Astrocyte (in vitro differentiated cells and primary cell): ENCODE results near the gene TMEM119. TPM values are rescaled to one million over a fixed set of nuclear protein-coding genes. Genes with fewer than 3 reads are reported as not detected.

Experiments used
- DNase-seq: peaks from one replicate; pipeline ENCODE4 v3.0.0-alpha.2; 2010; ENCODE audit warnings: low read depth
- FAIRE-seq: peaks from 2 replicates; lab custom pipeline; 2011; peaks lifted over from hg19 to GRCh38; lab: Jason Lieb, UNC
- H2AFZ ChIP-seq: 2 replicates; pipeline ENCODE4 v1.6.0; 2012; ENCODE audit warnings: low read depth, low read length, inconsistent platforms
- H3K27ac ChIP-seq: 2 replicates; pipeline ENCODE4 v1.5.1; 2011; ENCODE audit warnings: low read depth, low read length, inconsistent platforms
- H3K27me3 ChIP-seq: 2 replicates; pipeline ENCODE4 v1.6.0; 2011; ENCODE audit warnings: low read length, inconsistent platforms; ENCODE audit not compliant: insufficient read depth
- H3K36me3 ChIP-seq: 2 replicates; pipeline ENCODE4 v1.5.1; 2011; ENCODE audit warnings: low read length, inconsistent platforms; ENCODE audit not compliant: insufficient read depth
- H3K4me1 ChIP-seq: 2 replicates; pipeline ENCODE4 v1.5.1; 2011; ENCODE audit warnings: low read length, inconsistent platforms; ENCODE audit not compliant: insufficient read depth
- H3K4me2 ChIP-seq: 2 replicates; pipeline ENCODE4 v1.6.0; 2012; ENCODE audit warnings: low read length, inconsistent platforms
- H3K4me3 ChIP-seq: 2 replicates; pipeline ENCODE4 v1.5.1; 2011; ENCODE audit warnings: low read depth, mild to moderate bottlenecking, low read length, inconsistent platforms; ENCODE audit not compliant: insufficient read depth
- H3K79me2 ChIP-seq: 2 replicates; pipeline ENCODE4 v1.6.0; 2012; ENCODE audit warnings: mild to moderate bottlenecking, low read length, inconsistent platforms; ENCODE audit not compliant: insufficient read depth
- H3K9ac ChIP-seq: 2 replicates; pipeline ENCODE4 v1.6.0; 2012; ENCODE audit warnings: mild to moderate bottlenecking, low read length, inconsistent platforms
- H3K9me3 ChIP-seq: 2 replicates; pipeline ENCODE4 v1.5.1; 2012; ENCODE audit warnings: low read depth, mild to moderate bottlenecking, low read length, inconsistent platforms; ENCODE audit not compliant: insufficient read depth
- H4K20me1 ChIP-seq: 2 replicates; pipeline ENCODE4 v1.6.0; 2012; ENCODE audit warnings: low read length, inconsistent platforms; ENCODE audit not compliant: insufficient read depth
- H3K27ac Mint-ChIP-seq: one replicate; pipeline ENCODE4 v1.8.0; 2021; ENCODE audit warnings: mild to moderate bottlenecking, mixed read lengths; ENCODE audit not compliant: unreplicated experiment
- H3K27me3 Mint-ChIP-seq: one replicate; pipeline ENCODE4 v1.8.0; 2021; ENCODE audit warnings: low read depth, mixed read lengths; ENCODE audit not compliant: unreplicated experiment
- H3K36me3 Mint-ChIP-seq: one replicate; pipeline ENCODE4 v1.8.0; 2021; ENCODE audit warnings: low read depth, mixed read lengths; ENCODE audit not compliant: unreplicated experiment
- H3K4me1 Mint-ChIP-seq: one replicate; pipeline ENCODE4 v1.8.0; 2021; ENCODE audit warnings: low read depth, mixed read lengths; ENCODE audit not compliant: unreplicated experiment
- H3K4me3 Mint-ChIP-seq: one replicate; pipeline ENCODE4 v1.8.0; 2021; ENCODE audit warnings: mild to moderate bottlenecking, moderate library complexity, mixed read lengths; ENCODE audit not compliant: unreplicated experiment
- H3K9me3 Mint-ChIP-seq: one replicate; pipeline ENCODE4 v1.8.0; 2021; ENCODE audit warnings: mild to moderate bottlenecking, mixed read lengths; ENCODE audit not compliant: unreplicated experiment
- CTCF ChIP-seq: IDR thresholded peaks from 2 replicates; pipeline ENCODE4 v1.5.1; 2011; ENCODE audit warnings: low read depth, mild to moderate bottlenecking, inconsistent platforms, low read length, moderate library complexity; ENCODE audit not compliant: insufficient read depth
- EZH2 ChIP-seq: IDR thresholded peaks from 2 replicates; pipeline ENCODE4 v1.6.1; 2012; ENCODE audit warnings: mild to moderate bottlenecking, low read length, inconsistent platforms; ENCODE audit not compliant: insufficient read depth
- total RNA-seq: library from RNA; stranded (reverse); gene quantifications from 2 replicates; pipeline ENCODE4 v1.2.1, GENCODE V29; 2021

The TMEM119 gene
- total RNA-seq, 1 donor from 2014 or later = 0.91 TPM

GRCh38 chr12:108586306-108586705 lies 11.6 kb downstream of the TMEM119 start:
- no peaks in the 10 kb centered on the region for H3K4me1 ChIP-seq
- no peak overlapping the region for H3K4me3 Mint-ChIP-seq
- no peaks in the 10 kb centered on the region for H4K20me1 ChIP-seq
- no peaks in the 10 kb centered on the region for H3K9me3 ChIP-seq
- H3K27me3 ChIP-seq = no peaks in the 10 kb centered on the region
- TF ChIP-seq CTCF = no peak
- no peak for TF ChIP-seq EZH2
- no peak overlapping the region for H3K9ac ChIP-seq
- H3K27me3 Mint-ChIP-seq = peaks cover 5% of the 10 kb centered on the region
- FAIRE-seq (no peak), DNase-seq (no peak)
- H3K36me3 ChIP-seq = no peaks in the 10 kb centered on the region
- H2AFZ ChIP-seq = no peak overlapping the region
- peaks cover 19% of the 10 kb centered on the region for H3K4me1 Mint-ChIP-seq
- H3K27ac ChIP-seq = no peak overlapping the region
- H3K9me3 Mint-ChIP-seq = no peaks in the 10 kb centered on the region
- H3K79me2 ChIP-seq = no peaks in the 10 kb centered on the region
- H3K36me3 Mint-ChIP-seq = no peaks in the 10 kb centered on the region
- H3K27ac Mint-ChIP-seq = no peak overlapping the region
- no peak overlapping the region for H3K4me2 ChIP-seq
- H3K4me3 ChIP-seq = no peak overlapping the region

GRCh38 chr12:108585864-108586263 lies 12.0 kb downstream of the TMEM119 start:
- Mint-ChIP-seq H3K4me1 (peaks cover 19% of the 10 kb centered on the region), H3K27me3 (peaks cover under 1% of the 10 kb centered on the region), H3K27ac (no peak overlapping the region), H3K4me3 (no peak overlapping the region), H3K9me3 (no peaks in the 10 kb centered on the region), H3K36me3 (no peaks in the 10 kb centered on the region)
- Histone ChIP-seq H3K27me3 (no peaks in the 10 kb centered on the region), H2AFZ (no peak overlapping the region), H3K4me2 (no peak overlapping the region), H3K9me3 (no peaks in the 10 kb centered on the region), H3K4me3 (no peak overlapping the region), H3K36me3 (no peaks in the 10 kb centered on the region), H3K9ac (no peak overlapping the region), H3K27ac (no peak overlapping the region), H3K4me1 (no peaks in the 10 kb centered on the region), H4K20me1 (no peaks in the 10 kb centered on the region), H3K79me2 (no peaks in the 10 kb centered on the region)
- no peak for DNase-seq
- no peak for TF ChIP-seq EZH2
- TF ChIP-seq CTCF = no peak
- FAIRE-seq = no peak

- Mint-ChIP-seq H3K4me1 (peaks cover 27% of the 10 kb centered on the region), H3K4me3 (no peak overlapping the region), H3K27ac (no peak overlapping the region), H3K36me3 (no peaks in the 10 kb centered on the region), H3K9me3 (no peaks in the 10 kb centered on the region), H3K27me3 (no peaks in the 10 kb centered on the region)
- H3K27me3 ChIP-seq = no peaks in the 10 kb centered on the region
- H3K4me1 ChIP-seq = no peaks in the 10 kb centered on the region
- H3K27ac ChIP-seq = no peak overlapping the region
- no peaks in the 10 kb centered on the region for H3K9me3 ChIP-seq
- FAIRE-seq = no peak
- no peak overlapping the region for H3K4me3 ChIP-seq
- H3K9ac ChIP-seq = no peak overlapping the region
- TF ChIP-seq EZH2 (no peak), CTCF (no peak)
- no peak overlapping the region for H2AFZ ChIP-seq
- no peaks in the 10 kb centered on the region for H3K79me2 ChIP-seq
- no peaks in the 10 kb centered on the region for H3K36me3 ChIP-seq
- no peaks in the 10 kb centered on the region for H4K20me1 ChIP-seq
- DNase-seq = no peak
- H3K4me2 ChIP-seq = no peak overlapping the region
Observed at GRCh38 chr12:108584456-108585065, 13.3 kb downstream of the TMEM119 start.
